A549 (cell line): Measurements from ENCODE around the gene PRUNE2.

Experiments used
- CTCF ChIP-seq: fragments of >200 bp; sonication (Bioruptor Twin); formaldehyde crosslinking; IDR thresholded peaks from 3 replicates; pipeline ENCODE4 v1.5.1; 2016
- ELK1 ChIP-seq: fragments of 150-350 bp; IDR thresholded peaks from 2 replicates; pipeline ENCODE4 v1.6.1; 2014; ENCODE audit warnings: low read depth, mild to moderate bottlenecking, low read length
- EP300 ChIP-seq, 2 experiments: fragments of >200 bp; sonication (Bioruptor Twin); formaldehyde crosslinking; IDR thresholded peaks; 2 replicates in 1 of 2; 3 replicates in 1 of 2; pipeline ENCODE4 v1.6.1; 2016 to 2017
- ESRRA ChIP-seq: fragments of 150-350 bp; IDR thresholded peaks from 2 replicates; pipeline ENCODE4 v1.6.1; 2014; ENCODE audit warnings: mild to moderate bottlenecking, low read length, borderline replicate concordance
- HMGXB4 ChIP-seq: fragments of 250-450 bp; sonication (Bioruptor Pico); IDR thresholded peaks from 2 replicates; pipeline ENCODE4 v1.5.0; 2021; ENCODE audit warnings: mild to moderate bottlenecking, moderate library complexity, borderline replicate concordance
- HOXB13 ChIP-seq: fragments of 250-450 bp; sonication (Bioruptor Pico); IDR thresholded peaks from 2 replicates; pipeline ENCODE4 v1.5.0; 2020; ENCODE audit warnings: low read depth, mild to moderate bottlenecking, moderate library complexity
- JUNB ChIP-seq: fragments of >200 bp; sonication (Bioruptor Twin); formaldehyde crosslinking; IDR thresholded peaks from 2 replicates; pipeline ENCODE4 v1.6.1; 2016
- MYC ChIP-seq: IDR thresholded peaks from 2 replicates; pipeline ENCODE4 v1.6.1; 2012; ENCODE audit warnings: mild to moderate bottlenecking, inconsistent platforms, low read length, improper control_type of control experiment, borderline replicate concordance
- PBX3 ChIP-seq: IDR thresholded peaks from 2 replicates; pipeline ENCODE4 v1.6.1; 2012
- POLR2A ChIP-seq: IDR thresholded peaks from 2 replicates; pipeline ENCODE4 v1.6.1; 2012; ENCODE audit warnings: mild to moderate bottlenecking, low read length
- REST ChIP-seq: fragments of 200-600 bp; sonication (generic); IDR thresholded peaks from 2 replicates; pipeline ENCODE4 v1.6.1; 2016; ENCODE audit warnings: antibody characterized with exemption, mild to moderate bottlenecking, moderate library complexity
- RNF2 ChIP-seq: fragments of 200-600 bp; sonication (generic); IDR thresholded peaks from 2 replicates; pipeline ENCODE4 v1.6.1; 2016; ENCODE audit warnings: low read depth, mild to moderate bottlenecking, antibody characterized with exemption, moderate library complexity, borderline replicate concordance
- SMC3 ChIP-seq: fragments of >200 bp; sonication (Bioruptor Twin); formaldehyde crosslinking; IDR thresholded peaks from 3 replicates; pipeline ENCODE4 v1.6.1; 2018; ENCODE audit warnings: inconsistent platforms
- ZFP36 ChIP-seq: fragments of 450-650 bp; IDR thresholded peaks from 2 replicates; pipeline ENCODE4 v1.6.1; 2014; ENCODE audit warnings: borderline replicate concordance; ENCODE audit not compliant: partially characterized antibody

- TF ChIP-seq SMC3 (no peak), CTCF (no peak), HMGXB4 (CRISPR knock-in tag) (no peak), ZFP36 (no peak), MYC (no peak), PBX3 (no peak), REST (no peak), JUNB (no peak), ESRRA (no peak), EP300 (IDR thresholded peaks at IDR 0.05) (no peak), RNF2 (no peak), ELK1 (no peak), POLR2A (no peak), HOXB13 (CRISPR knock-in tag) (no peak)
These were observed 168.6 kb downstream of the PRUNE2 start for GRCh38 chr9:76737154-76737902.
